Cardiac septum (tissue), 1 donor: ENCODE results near the gene DHTKD1. TPM values are rescaled to one million over a fixed set of nuclear protein-coding genes. Genes with fewer than 3 reads are reported as not detected.
A peak's percentile ranks its signal among the peaks of the same experiment; 100 is the strongest.

ENCODE experiments used
- DNase-seq: peaks from one replicate; pipeline ENCODE4 v3.0.0-alpha.2; 2020; ENCODE audit warnings: low spot score
- intact Hi-C: fragments of 100-400 bp; cut with DNase I; formaldehyde crosslinking; loops from one replicate; pipeline ENCODE4 v1.14.0; 2022
- long read RNA-seq: library from polyadenylated mRNA; unstranded; transcript quantifications from one replicate; pipeline ENCODE4 v2.0.0, GENCODE V29; 2021
- total RNA-seq: library from RNA; stranded (reverse); fragmentation: NEBNext Ultra II Directional; extraction: Animal tissue kit (Norgen Biotek cat#: 25700); gene quantifications from one replicate; pipeline ENCODE4 v1.2.1, GENCODE V29; 2021
- donor health status: DM: no; HTN: no; CAD: no.

DHTKD1 gene, protein sequence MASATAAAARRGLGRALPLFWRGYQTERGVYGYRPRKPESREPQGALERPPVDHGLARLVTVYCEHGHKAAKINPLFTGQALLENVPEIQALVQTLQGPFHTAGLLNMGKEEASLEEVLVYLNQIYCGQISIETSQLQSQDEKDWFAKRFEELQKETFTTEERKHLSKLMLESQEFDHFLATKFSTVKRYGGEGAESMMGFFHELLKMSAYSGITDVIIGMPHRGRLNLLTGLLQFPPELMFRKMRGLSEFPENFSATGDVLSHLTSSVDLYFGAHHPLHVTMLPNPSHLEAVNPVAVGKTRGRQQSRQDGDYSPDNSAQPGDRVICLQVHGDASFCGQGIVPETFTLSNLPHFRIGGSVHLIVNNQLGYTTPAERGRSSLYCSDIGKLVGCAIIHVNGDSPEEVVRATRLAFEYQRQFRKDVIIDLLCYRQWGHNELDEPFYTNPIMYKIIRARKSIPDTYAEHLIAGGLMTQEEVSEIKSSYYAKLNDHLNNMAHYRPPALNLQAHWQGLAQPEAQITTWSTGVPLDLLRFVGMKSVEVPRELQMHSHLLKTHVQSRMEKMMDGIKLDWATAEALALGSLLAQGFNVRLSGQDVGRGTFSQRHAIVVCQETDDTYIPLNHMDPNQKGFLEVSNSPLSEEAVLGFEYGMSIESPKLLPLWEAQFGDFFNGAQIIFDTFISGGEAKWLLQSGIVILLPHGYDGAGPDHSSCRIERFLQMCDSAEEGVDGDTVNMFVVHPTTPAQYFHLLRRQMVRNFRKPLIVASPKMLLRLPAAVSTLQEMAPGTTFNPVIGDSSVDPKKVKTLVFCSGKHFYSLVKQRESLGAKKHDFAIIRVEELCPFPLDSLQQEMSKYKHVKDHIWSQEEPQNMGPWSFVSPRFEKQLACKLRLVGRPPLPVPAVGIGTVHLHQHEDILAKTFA
- 25.0 TPM for total RNA-seq
- long read RNA-seq, full-length matches to known transcripts = 33 of 56 reads
- long read RNA-seq, partial matches to known transcripts = 13 of 56 reads
- long read RNA-seq, other reads (novel, unspliced or antisense) = 10 of 56 reads

DNA sequence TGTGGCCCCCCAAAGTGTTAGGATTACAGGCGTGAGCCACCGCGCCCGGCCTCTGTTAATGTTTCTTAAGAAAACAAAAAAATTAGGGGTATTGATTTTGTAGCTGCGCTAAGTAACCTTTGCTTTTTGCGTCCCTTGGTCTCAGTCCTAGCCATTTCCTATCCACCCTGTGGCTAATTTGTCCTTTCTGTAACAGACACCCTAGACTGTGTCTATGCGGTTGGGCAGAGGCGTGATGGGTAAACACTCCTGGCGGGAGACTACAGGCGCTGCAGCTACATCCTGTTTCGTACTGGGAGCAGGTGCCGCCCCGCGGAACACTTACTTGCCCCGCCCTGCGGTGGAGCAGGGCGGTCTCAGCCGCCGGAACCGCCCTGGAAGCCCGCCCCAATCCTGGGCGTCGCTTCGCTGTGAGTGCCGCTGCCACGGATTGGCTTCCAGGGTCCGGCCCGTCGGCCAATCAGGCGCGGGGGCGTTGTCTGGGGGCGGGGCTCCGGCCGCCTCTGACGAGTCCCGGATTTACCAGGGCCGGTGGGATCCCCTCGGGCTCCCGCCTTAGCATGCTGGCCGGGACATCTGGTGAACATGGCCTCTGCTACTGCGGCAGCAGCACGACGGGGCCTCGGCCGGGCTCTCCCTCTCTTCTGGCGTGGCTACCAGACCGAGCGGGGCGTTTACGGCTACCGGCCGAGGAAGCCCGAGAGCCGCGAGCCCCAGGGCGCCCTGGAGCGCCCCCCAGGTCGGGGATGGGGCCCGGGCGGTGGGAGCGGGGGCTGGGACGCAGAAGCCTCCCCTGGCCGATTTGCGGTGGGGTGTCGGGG lies at the start of gene DHTKD1:
DHTKD1 (plus strand) TSS at position 506 of the 821 bp plus-strand sequence; CDS start at position 586, 80 bp downstream.
- DNase-seq = peak; percentile 99
- intact Hi-C loops = loop anchor here (1.0 to 2.0 kb wide), 2 partner anchors 25 to 60 kb away; partner anchors contain the start of gene SEC61A2

DNA sequence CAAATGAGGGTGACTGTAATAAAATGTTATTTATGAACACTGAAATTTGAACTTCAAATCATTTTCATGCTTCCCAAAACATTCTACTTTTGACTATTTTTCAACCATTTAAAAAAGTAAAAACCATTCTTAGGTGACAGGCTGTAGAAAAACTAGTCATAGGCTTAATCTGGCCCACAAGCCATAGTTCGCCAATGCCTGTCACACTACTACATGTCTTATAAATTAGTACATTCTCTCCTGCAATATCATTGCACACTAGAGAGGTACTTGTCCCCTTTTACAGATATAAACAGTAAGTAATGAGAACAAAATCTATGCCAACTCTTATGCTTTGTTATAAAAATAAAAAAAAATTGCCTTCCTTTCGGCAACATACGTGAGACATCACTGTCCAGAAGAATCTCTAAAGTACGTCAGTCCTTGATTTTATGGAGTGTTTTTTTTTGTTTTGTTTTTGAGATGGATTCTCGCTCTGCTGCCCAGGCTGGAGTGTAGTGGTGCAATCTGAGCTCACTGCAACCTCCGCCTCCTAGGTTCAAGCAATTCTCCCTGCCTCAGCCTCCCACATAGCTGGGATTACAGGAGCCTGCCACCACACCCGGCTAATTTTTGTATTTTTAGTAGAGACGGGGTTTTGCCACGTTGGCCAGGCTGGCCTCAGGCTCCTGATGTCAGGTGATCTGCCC lies 49.3 kb upstream of the DHTKD1 start:
- DNase-seq = no peak

DNA sequence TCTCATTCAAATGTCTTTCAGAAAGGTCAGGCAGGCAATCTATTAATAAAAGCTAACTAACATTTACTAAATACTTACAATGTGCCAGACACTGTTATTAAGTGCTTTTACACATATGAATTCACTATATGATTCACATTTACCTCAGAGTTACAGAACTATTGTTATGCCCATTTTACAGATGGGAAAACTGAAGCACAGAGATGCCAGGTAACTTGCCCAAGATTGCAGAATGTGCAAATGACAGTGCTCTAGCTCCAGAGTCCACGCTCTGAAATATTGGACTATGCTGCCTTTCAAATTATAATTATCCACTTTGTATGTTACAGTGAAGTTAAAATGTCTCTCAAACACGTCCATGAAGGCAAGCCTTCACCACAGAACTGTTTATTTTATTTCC lies 48.2 kb upstream of the DHTKD1 start:
- no peak for DNase-seq
- intact Hi-C loops = no loop called here

More for the DNA sequence above, 49.3 kb upstream of the DHTKD1 start:
- intact Hi-C loops = no loop called here

DNA sequence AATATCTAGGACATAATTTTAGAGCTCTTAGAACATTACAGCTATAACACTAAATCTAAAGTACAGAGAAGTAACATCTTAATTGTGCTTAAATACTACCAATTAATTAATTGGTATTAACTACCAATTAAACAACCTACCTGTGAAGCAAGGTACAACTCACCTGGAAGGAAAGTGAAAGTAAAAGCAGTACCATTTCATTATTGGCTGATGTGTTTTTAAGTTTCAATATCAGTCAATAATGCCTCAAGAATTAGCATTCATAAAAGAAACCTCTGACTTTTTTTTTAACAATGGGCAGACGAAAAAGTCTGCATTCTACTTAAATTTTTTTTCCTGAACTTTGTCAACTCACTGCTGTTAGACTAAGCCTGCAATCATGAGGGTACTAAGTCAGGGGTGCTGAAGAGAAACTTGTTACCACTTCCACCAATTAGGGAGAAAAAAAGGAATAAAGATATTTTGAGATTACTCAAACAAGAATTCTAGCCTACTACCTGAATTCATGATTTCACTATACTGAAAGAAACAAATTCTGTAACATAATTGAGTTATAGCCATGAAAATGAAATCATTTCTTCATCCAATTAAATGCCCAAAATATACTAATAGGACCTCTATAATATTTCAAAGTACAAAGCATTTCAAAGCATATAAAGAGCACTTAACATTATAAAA lies 46.0 kb upstream of the DHTKD1 start:
- no peak for DNase-seq
- intact Hi-C loops = no loop called here

DNA sequence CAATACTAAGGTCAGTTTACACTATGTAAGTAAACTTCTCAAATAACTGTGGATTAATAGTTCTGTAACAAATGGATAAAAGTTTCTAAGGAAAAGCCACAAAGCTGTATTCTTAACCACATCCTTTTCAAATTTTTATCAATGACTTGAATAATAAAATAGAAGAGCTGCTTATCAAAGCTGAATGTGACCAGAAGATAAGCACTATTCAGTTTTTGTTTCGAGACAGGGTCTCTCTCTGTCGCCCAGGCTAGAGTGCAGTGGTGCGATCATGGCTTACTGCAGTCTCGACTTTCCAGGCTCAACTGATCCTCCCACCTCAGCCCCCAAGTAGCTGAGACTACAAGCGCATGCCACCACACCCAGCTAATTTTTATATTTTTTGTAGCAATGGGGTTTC lies 43.2 kb upstream of the DHTKD1 start:
- intact Hi-C loops = no loop called here
- no peak for DNase-seq

DNA sequence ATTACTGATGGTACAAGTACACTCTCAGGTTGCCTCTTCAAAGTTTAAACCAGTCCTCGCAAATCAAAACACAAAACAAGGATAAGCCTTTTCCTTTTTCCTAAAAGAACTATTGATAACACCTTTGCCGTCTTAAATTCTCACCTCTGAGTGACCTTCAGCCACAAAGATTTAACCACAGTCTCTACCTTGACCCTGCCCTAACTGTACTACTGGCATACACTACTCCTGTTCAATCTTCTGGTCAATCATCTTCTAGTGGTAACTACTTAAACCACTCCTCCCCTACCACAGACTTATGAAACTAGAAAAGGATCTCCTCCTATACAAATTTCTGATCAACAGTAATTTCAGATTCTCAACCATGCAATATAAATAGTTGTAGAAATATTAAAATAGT lies 41.2 kb upstream of the DHTKD1 start:
- intact Hi-C loops = no loop called here
- no peak for DNase-seq

DNA sequence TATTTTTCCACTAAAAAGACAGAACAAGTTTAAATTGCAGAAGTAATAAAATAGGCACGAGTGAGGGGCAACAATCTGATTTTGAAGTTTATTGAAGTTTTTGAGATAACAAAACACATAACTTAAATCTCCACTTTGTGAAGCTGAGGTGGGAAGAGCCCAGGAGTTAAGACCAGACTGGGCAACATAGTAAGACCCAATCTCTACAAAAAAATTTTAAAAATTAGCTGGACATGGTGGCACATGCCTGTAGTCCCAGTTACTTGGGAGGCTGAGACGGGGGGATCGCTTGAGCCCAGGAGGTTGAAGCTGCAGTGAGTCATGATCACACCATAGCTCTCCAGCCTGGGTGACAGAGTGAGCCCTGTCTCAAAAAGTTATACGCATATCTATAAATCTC lies 37.4 kb upstream of the DHTKD1 start:
- DNase-seq = no peak
- intact Hi-C loops = no loop called here

DNA sequence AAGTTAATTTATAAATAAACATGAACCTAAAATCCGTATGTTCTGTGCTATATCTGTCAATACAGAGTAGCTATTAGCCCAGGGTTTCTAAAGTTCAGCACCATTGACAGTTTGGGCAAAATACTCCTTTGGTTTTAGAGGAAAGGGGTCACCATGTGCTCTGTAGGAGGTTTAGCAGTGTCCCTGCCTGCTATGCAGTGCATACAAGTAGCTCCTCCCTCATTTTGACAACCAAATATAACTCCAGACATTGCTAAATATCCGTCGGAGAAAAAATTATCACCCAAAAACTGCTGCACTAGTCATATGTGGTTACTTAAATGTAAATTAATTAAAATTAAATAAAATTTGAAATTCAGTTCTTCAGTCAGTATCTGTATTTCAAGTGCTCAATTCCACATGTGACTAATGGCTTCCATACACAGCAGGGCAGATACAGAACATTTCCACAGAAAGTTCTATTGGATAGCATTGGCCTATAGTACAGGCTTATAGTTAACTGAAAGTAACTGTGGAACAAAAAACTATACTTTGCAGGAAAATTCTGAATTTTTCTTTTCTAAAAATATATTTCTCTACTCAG lies 32.6 kb upstream of the DHTKD1 start:
- intact Hi-C loops = no loop called here
- DNase-seq = no peak

DNA sequence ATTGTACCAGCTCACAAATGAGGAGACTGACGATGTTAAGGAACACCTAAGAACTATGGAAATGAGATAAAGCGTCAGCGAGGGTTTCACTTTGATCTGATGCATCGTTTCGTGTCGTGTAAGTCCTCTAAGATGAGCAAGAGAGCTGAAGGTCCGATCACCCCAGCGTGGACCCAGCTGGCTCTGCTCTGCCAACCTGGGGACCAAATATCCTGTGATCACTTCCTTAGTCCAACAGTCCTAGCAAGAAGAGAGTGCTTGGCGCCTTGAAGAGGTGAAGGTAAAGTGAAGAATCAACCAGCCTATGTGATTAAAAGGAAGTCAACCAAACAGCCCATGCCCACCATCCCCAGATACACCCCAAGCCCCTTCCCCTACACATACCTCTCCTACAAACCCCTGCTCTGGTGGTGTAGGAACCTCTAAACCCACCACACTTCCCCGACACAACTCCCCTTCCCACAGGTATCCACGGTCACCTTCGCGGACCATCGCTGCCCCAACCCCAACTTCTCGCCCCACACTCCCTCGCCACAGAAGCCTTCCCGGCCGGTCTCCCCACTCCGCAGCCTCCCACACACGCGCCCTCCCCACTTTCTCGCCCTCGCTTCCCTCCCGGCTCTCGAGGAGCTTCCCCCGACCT lies 26.9 kb upstream of the DHTKD1 start:
- peak; percentile 75 for DNase-seq
- intact Hi-C loops = loop anchor here (10.0 kb wide), 1 partner anchor 153 kb away; the partner anchor contains the start of genes CDC123 and NUDT5

DNA sequence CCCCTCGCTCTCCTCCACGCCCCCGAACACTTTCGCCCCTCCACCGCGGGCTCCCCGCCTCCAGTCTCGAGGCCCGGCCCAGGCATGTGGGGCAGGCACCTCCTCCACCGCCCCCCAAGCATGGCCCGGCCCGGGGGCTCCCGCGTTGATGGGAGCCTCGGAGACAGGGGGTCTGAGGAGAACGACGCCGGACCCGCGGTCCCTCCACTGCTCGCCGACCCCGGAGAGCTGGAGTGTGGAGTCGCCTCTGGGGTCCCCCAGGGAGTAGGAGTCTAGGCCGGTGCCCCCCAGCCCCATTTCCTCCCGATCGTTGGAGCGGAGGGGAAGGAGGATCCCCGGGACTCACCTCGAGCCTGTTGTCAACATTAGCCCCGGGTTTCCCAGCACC lies 26.4 kb upstream of the DHTKD1 start:
- intact Hi-C loops = loop anchor here (10.0 kb wide), 1 partner anchor 152 kb away; the partner anchor contains the start of genes CDC123 and NUDT5
- DNase-seq = no peak

DNA sequence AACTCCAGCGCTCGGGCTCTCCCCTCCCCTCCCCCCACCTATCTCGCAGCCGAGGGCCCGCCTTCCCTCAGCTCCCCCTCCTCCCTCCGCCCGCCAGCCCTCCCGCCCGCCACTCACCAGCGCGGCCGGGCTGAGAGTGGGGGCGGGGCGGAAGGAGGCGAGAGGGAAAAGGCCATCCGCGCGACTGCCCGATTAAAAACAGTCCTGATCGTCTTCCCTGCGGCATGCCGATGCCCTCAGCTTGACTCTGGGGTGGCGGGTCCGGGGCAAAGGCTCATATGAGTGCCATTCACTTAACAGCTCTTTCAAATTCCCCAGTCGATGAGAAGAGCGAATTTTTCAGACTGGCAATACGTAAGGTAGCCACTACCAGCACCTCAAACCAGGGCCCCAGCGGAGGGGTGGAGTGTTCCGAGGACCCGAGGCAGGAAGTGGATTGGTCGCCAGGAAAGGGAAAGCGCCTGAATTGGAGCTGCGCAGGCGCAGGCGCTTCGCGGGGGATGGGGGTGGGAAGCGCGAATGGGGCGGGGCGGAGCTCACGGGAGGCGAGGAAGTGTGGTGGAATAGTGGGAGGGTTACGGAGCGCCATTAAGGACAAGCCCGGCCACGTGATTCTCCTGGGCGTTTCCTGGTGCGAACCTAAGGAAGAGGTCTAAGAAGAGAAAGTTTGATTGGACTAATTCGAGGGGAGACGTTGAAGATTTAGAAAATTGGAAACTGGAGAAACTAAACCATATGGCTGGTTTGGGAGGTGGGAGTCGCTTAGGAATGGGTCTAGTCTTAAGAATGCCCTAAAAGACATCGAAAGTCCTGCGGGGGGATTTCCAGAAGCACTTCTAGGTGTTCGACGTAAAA lies 25.7 kb upstream of the DHTKD1 start, which contains the start of gene UPF2:
UPF2 (minus strand) TSS at position 13 of the 855 bp plus-strand sequence. CDS start 7,386 bp downstream, outside the sequence.
- intact Hi-C loops = loop anchor here (1.0 to 10.0 kb wide), 3 partner anchors 25 to 152 kb away; partner anchors contain the start of genes CDC123, DHTKD1, NUDT5 and SEC61A2
- DNase-seq = peak; percentile 98

DNA sequence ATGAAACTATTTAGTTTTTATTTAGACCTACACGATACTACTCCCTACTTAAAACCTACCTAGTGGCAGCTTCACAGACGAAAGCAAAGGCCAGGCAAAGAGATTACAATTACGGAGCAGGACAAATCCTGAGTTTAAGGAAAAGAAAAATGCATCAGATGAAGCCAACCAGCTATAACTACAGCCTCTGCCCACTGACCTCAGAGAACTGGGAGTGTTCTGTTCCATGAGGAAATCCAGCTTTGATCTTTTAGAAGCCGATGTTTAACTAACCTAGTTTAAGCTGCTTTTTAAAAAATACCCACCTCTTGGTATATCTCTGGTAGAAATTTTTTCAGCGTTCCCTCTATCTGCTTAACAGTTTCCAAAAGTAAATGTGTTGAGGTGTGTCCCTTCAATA lies 23.2 kb upstream of the DHTKD1 start:
- intact Hi-C loops = loop anchor here (10.0 kb wide), 1 partner anchor 149 kb away; the partner anchor contains the start of genes CDC123 and NUDT5
- DNase-seq = no peak

DNA sequence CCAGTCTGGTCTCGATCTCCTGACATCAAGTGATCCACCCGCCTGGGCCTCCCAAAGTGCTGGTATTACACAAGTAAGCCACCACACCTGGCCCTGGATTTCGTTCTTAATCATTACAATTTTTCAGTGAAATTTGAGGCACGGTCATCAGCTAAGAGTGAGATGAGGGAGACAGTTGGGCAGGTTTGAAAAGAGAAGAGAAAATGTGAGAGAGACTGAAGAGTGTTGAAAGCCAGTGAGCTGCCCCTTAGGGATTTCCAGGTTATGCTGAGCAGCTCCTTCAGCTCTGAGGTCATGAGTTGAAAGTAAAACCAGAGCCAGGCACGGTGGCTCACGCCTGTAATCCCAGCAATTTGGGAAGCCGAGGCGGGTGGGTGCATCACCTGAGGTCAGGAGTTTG lies 20.2 kb upstream of the DHTKD1 start:
- intact Hi-C loops = loop anchor here (10.0 kb wide), 1 partner anchor 146 kb away; the partner anchor contains the start of genes CDC123 and NUDT5

DNA sequence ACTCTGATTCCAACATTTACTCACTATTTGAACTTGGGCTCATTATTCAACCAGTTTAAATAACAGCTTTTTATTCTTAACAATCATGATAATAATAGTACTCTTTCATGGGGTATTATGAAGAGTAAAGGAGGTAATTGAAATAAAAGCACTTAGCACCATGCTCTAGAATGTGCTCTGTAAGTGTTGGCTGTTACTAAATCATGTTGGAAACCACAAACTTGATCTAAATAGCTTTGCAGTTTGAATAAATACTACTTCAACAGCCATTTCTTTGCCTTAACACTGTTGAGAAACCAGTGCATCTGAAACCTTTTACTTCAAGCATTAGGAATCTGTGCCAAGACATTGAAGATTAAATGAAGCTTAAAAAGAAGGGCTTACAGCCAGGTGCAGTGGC lies 18.2 kb upstream of the DHTKD1 start:
- intact Hi-C loops = no loop called here
- DNase-seq = no peak

More for the DNA sequence above, 20.2 kb upstream of the DHTKD1 start:
- no peak for DNase-seq

DNA sequence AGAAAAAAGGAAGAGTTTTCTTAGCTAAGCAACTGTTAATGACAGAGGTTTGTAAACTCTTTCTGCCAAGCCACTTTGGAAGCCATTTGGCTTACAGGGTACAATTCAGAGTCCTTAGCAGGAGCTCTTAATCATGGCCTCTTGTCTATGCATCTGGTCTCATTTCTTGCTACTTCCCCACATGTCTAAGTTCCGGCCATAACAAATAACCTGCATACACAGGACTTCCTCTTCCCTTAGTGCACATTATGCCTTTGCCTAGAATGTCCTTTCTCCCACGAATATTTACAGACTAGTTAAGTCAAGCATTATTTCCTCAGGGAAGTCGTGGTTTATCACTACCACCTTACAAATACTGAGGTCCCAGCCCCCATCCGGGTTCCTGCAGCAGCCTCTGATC lies 17.5 kb upstream of the DHTKD1 start:
- DNase-seq = no peak
- intact Hi-C loops = no loop called here

DNA sequence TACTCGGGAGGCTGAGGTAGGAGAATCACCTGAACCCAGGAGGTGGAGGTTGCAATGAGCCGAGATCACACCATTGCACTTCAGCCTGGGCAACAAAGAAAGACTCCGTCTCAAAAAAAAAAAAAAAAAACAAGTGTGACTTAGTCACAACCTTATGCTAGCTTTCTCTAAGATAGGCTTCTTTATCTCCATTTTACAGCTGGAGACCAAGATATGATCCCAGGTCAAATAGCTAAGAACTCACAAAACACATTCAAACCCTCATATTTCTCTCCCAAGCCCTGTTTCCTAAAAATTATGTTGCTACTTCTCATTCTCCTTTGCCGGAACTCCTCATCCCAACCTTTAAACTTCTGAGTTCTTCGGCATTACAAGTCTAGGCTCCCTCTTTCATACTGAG lies 13.0 kb upstream of the DHTKD1 start:
- intact Hi-C loops = no loop called here

More for the DNA sequence above, 13.0 kb upstream of the DHTKD1 start:
- no peak for DNase-seq
